H1 (cell line): ENCODE measurements around the gene RAD51B. TPM values are rescaled to one million over a fixed set of nuclear protein-coding genes. Genes with fewer than 3 reads are reported as not detected.

Experiments used
- HDAC6 ChIP-seq: IDR thresholded peaks from one replicate; pipeline ENCODE4 v1.7.1; 2012; ENCODE audit warnings: low read depth, mild to moderate bottlenecking, inconsistent platforms, low read length, moderate library complexity
- JUN ChIP-seq: IDR thresholded peaks from 2 replicates; pipeline ENCODE4 v1.6.1; 2011; ENCODE audit warnings: low read depth, mild to moderate bottlenecking, improper control_type of control experiment, low read length
- KDM4A ChIP-seq: IDR thresholded peaks from one replicate; pipeline ENCODE4 v1.7.1; 2012; ENCODE audit warnings: low read depth, mild to moderate bottlenecking, moderate library complexity, low read length, inconsistent platforms; ENCODE audit not compliant: severe bottlenecking
- RBBP5 ChIP-seq: IDR thresholded peaks from 2 replicates; pipeline ENCODE4 v1.7.1; 2012; ENCODE audit warnings: low read depth, mild to moderate bottlenecking, inconsistent platforms, low read length, moderate library complexity, borderline replicate concordance
- RFX5 ChIP-seq: IDR thresholded peaks from 2 replicates; pipeline ENCODE4 v1.6.1; 2011; ENCODE audit warnings: low read depth, low read length, improper control_type of control experiment, borderline replicate concordance
- RNF2 ChIP-seq: fragments of 200-900, 300-1000 bp; sonication (generic); IDR thresholded peaks from 2 replicates; pipeline ENCODE4 v1.7.1; 2016; ENCODE audit warnings: borderline replicate concordance, low read depth, mild to moderate bottlenecking, antibody characterized with exemption, low read length; ENCODE audit not compliant: poor library complexity, severe bottlenecking; ENCODE audit errors: missing control alignments
- SIN3A ChIP-seq, 2 experiments: IDR thresholded peaks in 1 of 2; conservative IDR thresholded peaks in 1 of 2; 2 replicates each; pipeline ENCODE4 v1.6.1; 2011 to 2012; ENCODE audit warnings: low read length in 2 of 2, improper control_type of control experiment in 1 of 2, low read depth in 1 of 2, mild to moderate bottlenecking in 1 of 2
- polyA plus RNA-seq, 7 experiments: library from polyadenylated mRNA; depleted of rRNA in 3 of 7; stranded (reverse) in 5 of 7; unstranded in 2 of 7; fragments of >200 nt in 5 of 7; fragments of 200-250 nt in 2 of 7; gene quantifications; 1 replicate in 5 of 7; 2 replicates in 1 of 7; 4 replicates in 1 of 7; pipeline versions ENCODE4 v1.2.1 to v1.2.3, GENCODE V29; 2011 to 2013; ENCODE audit warnings: missing spikeins in 2 of 7, mixed read lengths in 2 of 7
- total RNA-seq: library from RNA; stranded (reverse); fragmentation: NEBNext Ultra II Directional; extraction: Animal tissue kit (Norgen Biotek cat#: 25700); gene quantifications from 2 replicates; pipeline ENCODE4 v1.2.1, GENCODE V29; 2021
- TF ChIP-seq, protein P1 (sequence below): fragments of 300-600 bp; sonication (generic); IDR thresholded peaks from 2 replicates; pipeline ENCODE4 v1.7.1; 2012; ENCODE audit warnings: low read length, moderate library complexity, mild to moderate bottlenecking, inconsistent platforms; ENCODE audit not compliant: insufficient replicate concordance
- TF ChIP-seq, protein P2 (sequence below): IDR thresholded peaks from 2 replicates; pipeline ENCODE4 v1.6.1; 2012; ENCODE audit warnings: inconsistent platforms

RAD51B gene
- total and polyA plus RNA-seq, 2 of the 8 experiments (the other 6 are each of a cell fraction or from before 2014, with no cell fraction given) = 3.9 to 14.9 TPM

GRCh38 chr14:68459480-68460136 is 640.0 kb downstream of the RAD51B start (continued):
- TF ChIP-seq, protein P1, sequence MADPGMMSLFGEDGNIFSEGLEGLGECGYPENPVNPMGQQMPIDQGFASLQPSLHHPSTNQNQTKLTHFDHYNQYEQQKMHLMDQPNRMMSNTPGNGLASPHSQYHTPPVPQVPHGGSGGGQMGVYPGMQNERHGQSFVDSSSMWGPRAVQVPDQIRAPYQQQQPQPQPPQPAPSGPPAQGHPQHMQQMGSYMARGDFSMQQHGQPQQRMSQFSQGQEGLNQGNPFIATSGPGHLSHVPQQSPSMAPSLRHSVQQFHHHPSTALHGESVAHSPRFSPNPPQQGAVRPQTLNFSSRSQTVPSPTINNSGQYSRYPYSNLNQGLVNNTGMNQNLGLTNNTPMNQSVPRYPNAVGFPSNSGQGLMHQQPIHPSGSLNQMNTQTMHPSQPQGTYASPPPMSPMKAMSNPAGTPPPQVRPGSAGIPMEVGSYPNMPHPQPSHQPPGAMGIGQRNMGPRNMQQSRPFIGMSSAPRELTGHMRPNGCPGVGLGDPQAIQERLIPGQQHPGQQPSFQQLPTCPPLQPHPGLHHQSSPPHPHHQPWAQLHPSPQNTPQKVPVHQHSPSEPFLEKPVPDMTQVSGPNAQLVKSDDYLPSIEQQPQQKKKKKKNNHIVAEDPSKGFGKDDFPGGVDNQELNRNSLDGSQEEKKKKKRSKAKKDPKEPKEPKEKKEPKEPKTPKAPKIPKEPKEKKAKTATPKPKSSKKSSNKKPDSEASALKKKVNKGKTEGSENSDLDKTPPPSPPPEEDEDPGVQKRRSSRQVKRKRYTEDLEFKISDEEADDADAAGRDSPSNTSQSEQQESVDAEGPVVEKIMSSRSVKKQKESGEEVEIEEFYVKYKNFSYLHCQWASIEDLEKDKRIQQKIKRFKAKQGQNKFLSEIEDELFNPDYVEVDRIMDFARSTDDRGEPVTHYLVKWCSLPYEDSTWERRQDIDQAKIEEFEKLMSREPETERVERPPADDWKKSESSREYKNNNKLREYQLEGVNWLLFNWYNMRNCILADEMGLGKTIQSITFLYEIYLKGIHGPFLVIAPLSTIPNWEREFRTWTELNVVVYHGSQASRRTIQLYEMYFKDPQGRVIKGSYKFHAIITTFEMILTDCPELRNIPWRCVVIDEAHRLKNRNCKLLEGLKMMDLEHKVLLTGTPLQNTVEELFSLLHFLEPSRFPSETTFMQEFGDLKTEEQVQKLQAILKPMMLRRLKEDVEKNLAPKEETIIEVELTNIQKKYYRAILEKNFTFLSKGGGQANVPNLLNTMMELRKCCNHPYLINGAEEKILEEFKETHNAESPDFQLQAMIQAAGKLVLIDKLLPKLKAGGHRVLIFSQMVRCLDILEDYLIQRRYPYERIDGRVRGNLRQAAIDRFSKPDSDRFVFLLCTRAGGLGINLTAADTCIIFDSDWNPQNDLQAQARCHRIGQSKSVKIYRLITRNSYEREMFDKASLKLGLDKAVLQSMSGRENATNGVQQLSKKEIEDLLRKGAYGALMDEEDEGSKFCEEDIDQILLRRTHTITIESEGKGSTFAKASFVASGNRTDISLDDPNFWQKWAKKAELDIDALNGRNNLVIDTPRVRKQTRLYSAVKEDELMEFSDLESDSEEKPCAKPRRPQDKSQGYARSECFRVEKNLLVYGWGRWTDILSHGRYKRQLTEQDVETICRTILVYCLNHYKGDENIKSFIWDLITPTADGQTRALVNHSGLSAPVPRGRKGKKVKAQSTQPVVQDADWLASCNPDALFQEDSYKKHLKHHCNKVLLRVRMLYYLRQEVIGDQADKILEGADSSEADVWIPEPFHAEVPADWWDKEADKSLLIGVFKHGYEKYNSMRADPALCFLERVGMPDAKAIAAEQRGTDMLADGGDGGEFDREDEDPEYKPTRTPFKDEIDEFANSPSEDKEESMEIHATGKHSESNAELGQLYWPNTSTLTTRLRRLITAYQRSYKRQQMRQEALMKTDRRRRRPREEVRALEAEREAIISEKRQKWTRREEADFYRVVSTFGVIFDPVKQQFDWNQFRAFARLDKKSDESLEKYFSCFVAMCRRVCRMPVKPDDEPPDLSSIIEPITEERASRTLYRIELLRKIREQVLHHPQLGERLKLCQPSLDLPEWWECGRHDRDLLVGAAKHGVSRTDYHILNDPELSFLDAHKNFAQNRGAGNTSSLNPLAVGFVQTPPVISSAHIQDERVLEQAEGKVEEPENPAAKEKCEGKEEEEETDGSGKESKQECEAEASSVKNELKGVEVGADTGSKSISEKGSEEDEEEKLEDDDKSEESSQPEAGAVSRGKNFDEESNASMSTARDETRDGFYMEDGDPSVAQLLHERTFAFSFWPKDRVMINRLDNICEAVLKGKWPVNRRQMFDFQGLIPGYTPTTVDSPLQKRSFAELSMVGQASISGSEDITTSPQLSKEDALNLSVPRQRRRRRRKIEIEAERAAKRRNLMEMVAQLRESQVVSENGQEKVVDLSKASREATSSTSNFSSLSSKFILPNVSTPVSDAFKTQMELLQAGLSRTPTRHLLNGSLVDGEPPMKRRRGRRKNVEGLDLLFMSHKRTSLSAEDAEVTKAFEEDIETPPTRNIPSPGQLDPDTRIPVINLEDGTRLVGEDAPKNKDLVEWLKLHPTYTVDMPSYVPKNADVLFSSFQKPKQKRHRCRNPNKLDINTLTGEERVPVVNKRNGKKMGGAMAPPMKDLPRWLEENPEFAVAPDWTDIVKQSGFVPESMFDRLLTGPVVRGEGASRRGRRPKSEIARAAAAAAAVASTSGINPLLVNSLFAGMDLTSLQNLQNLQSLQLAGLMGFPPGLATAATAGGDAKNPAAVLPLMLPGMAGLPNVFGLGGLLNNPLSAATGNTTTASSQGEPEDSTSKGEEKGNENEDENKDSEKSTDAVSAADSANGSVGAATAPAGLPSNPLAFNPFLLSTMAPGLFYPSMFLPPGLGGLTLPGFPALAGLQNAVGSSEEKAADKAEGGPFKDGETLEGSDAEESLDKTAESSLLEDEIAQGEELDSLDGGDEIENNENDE = no peak
- TF ChIP-seq HDAC6 = no peak
- TF ChIP-seq, protein P2, sequence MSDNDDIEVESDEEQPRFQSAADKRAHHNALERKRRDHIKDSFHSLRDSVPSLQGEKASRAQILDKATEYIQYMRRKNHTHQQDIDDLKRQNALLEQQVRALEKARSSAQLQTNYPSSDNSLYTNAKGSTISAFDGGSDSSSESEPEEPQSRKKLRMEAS = no peak
- no peak for TF ChIP-seq KDM4A
- no peak for TF ChIP-seq RNF2
- no peak for TF ChIP-seq RFX5
- TF ChIP-seq JUN = no peak
- TF ChIP-seq RBBP5 = no peak
- no peak for TF ChIP-seq SIN3A (conservative IDR thresholded peaks at IDR 0.05 in 1 of 2, IDR thresholded peaks at IDR 0.05 in 1 of 2; ENCODE audit: low read depth in 1 of 2, low read length in 2 of 2)
